Endothelial cell (in vitro differentiated cells): ENCODE results near the gene VTI1A. TPM values are rescaled to one million over a fixed set of nuclear protein-coding genes. Genes with fewer than 3 reads are reported as not detected.
"Not testable (repeated sequence)": the region's sequence is repeated elsewhere in the genome, so short reads cannot be mapped to it uniquely, and the experiment has no call there.

ENCODE experiments used
- DNase-seq: peaks from one replicate; pipeline ENCODE4 v3.0.0; 2021; ENCODE audit warnings: low spot score
- H3K27ac Mint-ChIP-seq: one replicate; pipeline ENCODE4 v1.8.0; 2021; ENCODE audit warnings: mixed read lengths, inconsistent platforms; ENCODE audit not compliant: unreplicated experiment
- H3K27me3 Mint-ChIP-seq: one replicate; pipeline ENCODE4 v1.8.0; 2021; ENCODE audit warnings: mild to moderate bottlenecking, moderate library complexity, mixed read lengths, inconsistent platforms; ENCODE audit not compliant: unreplicated experiment
- H3K36me3 Mint-ChIP-seq: one replicate; pipeline ENCODE4 v1.8.0; 2021; ENCODE audit warnings: mild to moderate bottlenecking, low read depth, mixed read lengths, inconsistent platforms; ENCODE audit not compliant: unreplicated experiment
- H3K4me1 Mint-ChIP-seq: one replicate; pipeline ENCODE4 v1.8.0; 2021; ENCODE audit warnings: mild to moderate bottlenecking, mixed read lengths, inconsistent platforms; ENCODE audit not compliant: unreplicated experiment
- H3K4me3 Mint-ChIP-seq: one replicate; pipeline ENCODE4 v1.8.0; 2021; ENCODE audit warnings: mild to moderate bottlenecking, mixed read lengths, inconsistent platforms; ENCODE audit not compliant: unreplicated experiment
- H3K9me3 Mint-ChIP-seq: one replicate; pipeline ENCODE4 v1.8.0; 2021; ENCODE audit warnings: mixed read lengths, inconsistent platforms; ENCODE audit not compliant: unreplicated experiment
- total RNA-seq: library from RNA; stranded (reverse); fragmentation: NEBNext Ultra II Directional; extraction: Animal tissue kit (Norgen Biotek cat#: 25700); gene quantifications from one replicate; pipeline ENCODE4 v1.2.1, GENCODE V29; 2021; ENCODE audit not compliant: unreplicated experiment
- TF ChIP-seq, protein P1 (sequence below): fragments of 200-600 bp; sonication (generic); IDR thresholded peaks from one replicate; pipeline ENCODE4 v1.5.0; 2021; ENCODE audit warnings: antibody characterized with exemption; ENCODE audit not compliant: unreplicated experiment

Gene VTI1A
- total RNA-seq, 1 donor from 2014 or later: 35.4 TPM

GRCh38 chr10:112533916-112534315 lies 86.9 kb downstream of the VTI1A start:
- H3K27ac Mint-ChIP-seq: no peak overlapping the region
- H3K9me3 Mint-ChIP-seq: no peaks in the 10 kb centered on the region
- TF ChIP-seq, protein P1, sequence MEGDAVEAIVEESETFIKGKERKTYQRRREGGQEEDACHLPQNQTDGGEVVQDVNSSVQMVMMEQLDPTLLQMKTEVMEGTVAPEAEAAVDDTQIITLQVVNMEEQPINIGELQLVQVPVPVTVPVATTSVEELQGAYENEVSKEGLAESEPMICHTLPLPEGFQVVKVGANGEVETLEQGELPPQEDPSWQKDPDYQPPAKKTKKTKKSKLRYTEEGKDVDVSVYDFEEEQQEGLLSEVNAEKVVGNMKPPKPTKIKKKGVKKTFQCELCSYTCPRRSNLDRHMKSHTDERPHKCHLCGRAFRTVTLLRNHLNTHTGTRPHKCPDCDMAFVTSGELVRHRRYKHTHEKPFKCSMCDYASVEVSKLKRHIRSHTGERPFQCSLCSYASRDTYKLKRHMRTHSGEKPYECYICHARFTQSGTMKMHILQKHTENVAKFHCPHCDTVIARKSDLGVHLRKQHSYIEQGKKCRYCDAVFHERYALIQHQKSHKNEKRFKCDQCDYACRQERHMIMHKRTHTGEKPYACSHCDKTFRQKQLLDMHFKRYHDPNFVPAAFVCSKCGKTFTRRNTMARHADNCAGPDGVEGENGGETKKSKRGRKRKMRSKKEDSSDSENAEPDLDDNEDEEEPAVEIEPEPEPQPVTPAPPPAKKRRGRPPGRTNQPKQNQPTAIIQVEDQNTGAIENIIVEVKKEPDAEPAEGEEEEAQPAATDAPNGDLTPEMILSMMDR: no peak
- peaks cover 13% of the 10 kb centered on the region for H3K4me1 Mint-ChIP-seq
- no peak overlapping the region for H3K4me3 Mint-ChIP-seq
- H3K27me3 Mint-ChIP-seq: no peaks in the 10 kb centered on the region
- H3K36me3 Mint-ChIP-seq: no peaks in the 10 kb centered on the region
- no peak for DNase-seq

- H3K27ac Mint-ChIP-seq: no peak overlapping the region
- DNase-seq: no peak
- no peaks in the 10 kb centered on the region for H3K9me3 Mint-ChIP-seq
- no peaks in the 10 kb centered on the region for H3K36me3 Mint-ChIP-seq
- no peak overlapping the region for H3K4me3 Mint-ChIP-seq
- no peaks in the 10 kb centered on the region for H3K27me3 Mint-ChIP-seq
- TF ChIP-seq, protein P1: no peak
- H3K4me1 Mint-ChIP-seq: peaks cover 13% of the 10 kb centered on the region
Measured at GRCh38 chr10:112535531-112535951, 88.5 kb downstream of the VTI1A start.

- no peaks in the 10 kb centered on the region for H3K9me3 Mint-ChIP-seq
- H3K27ac Mint-ChIP-seq: no peak overlapping the region
- H3K27me3 Mint-ChIP-seq: no peaks in the 10 kb centered on the region
- H3K36me3 Mint-ChIP-seq: no peaks in the 10 kb centered on the region
- peaks cover 13% of the 10 kb centered on the region for H3K4me1 Mint-ChIP-seq
- TF ChIP-seq, protein P1: no peak
- no peak overlapping the region for H3K4me3 Mint-ChIP-seq
- no peak for DNase-seq
Measured at GRCh38 chr10:112536663-112537062, 89.6 kb downstream of the VTI1A start.

- TF ChIP-seq, protein P1: no peak
- H3K27me3 Mint-ChIP-seq: no peaks in the 10 kb centered on the region
- peaks cover 7% of the 10 kb centered on the region for H3K36me3 Mint-ChIP-seq
- no peak overlapping the region for H3K4me3 Mint-ChIP-seq
- no peak overlapping the region for H3K27ac Mint-ChIP-seq
- no peak for DNase-seq
- H3K4me1 Mint-ChIP-seq: peaks cover 12% of the 10 kb centered on the region
- H3K9me3 Mint-ChIP-seq: no peaks in the 10 kb centered on the region
Measured at GRCh38 chr10:112538168-112538567, 91.2 kb downstream of the VTI1A start.

- Mint-ChIP-seq H3K4me3 (no peak overlapping the region), H3K36me3 (peaks cover 7% of the 10 kb centered on the region), H3K4me1 (peaks cover 8% of the 10 kb centered on the region), H3K27me3 (peaks cover 1% of the 10 kb centered on the region), H3K9me3 (no peaks in the 10 kb centered on the region), H3K27ac (no peak overlapping the region)
- TF ChIP-seq, protein P1: no peak
- no peak for DNase-seq
Measured at GRCh38 chr10:112539340-112539739, 92.3 kb downstream of the VTI1A start.

GRCh38 chr10:112542823-112543222 lies 95.8 kb downstream of the VTI1A start:
- not testable (repeated sequence) for H3K4me3 Mint-ChIP-seq, H3K27me3 Mint-ChIP-seq, H3K27ac Mint-ChIP-seq

More at GRCh38 chr10:112542823-112543222, 95.8 kb downstream of the VTI1A start:
- H3K4me1 Mint-ChIP-seq, H3K9me3 Mint-ChIP-seq, H3K36me3 Mint-ChIP-seq, DNase-seq: not testable (repeated sequence)
